Umbilical cord (tissue), 2 donors: ENCODE results near the gene WDR27. TPM values are rescaled to one million over a fixed set of nuclear protein-coding genes. Genes with fewer than 3 reads are reported as not detected.

Experiments used
- DNase-seq: peaks from one replicate; pipeline ENCODE4 v3.0.0-alpha.2; 2015; ENCODE audit warnings: low spot score
- total RNA-seq: library from RNA; depleted of rRNA; stranded (reverse); fragments of >200 nt; gene quantifications from one replicate; pipeline ENCODE4 v1.2.3, GENCODE V29; 2014; ENCODE audit warnings: low replicate concordance; ENCODE audit not compliant: insufficient read depth

Gene WDR27
- total RNA-seq, 1 donor from 2014 or later: 19.0 TPM

DNA sequence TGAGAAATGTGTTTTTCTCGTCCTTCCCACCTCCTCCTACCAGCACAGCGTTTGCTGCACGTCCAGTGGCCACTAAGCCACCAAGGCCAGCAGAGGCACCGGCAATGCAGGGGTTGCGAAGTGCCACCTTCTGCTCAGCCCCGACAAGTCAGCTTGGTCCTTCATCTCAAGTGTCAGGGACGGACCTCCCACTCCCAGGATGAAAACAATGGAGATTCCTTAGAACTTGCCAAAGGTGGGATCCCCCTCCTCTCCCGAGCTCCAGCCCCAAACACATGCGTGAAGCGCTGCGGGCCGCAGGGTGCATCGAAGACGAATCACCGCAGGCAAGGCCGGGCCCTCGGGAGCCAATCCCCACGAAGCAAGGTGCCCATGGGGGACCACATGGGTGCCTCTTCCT is 60.8 kb downstream of the WDR27 start:
- DNase-seq: no peak

GRCh38 chr6:169640351-169640852 is 61.4 kb downstream of the WDR27 start:
- DNase-seq: peak; percentile 47

DNA sequence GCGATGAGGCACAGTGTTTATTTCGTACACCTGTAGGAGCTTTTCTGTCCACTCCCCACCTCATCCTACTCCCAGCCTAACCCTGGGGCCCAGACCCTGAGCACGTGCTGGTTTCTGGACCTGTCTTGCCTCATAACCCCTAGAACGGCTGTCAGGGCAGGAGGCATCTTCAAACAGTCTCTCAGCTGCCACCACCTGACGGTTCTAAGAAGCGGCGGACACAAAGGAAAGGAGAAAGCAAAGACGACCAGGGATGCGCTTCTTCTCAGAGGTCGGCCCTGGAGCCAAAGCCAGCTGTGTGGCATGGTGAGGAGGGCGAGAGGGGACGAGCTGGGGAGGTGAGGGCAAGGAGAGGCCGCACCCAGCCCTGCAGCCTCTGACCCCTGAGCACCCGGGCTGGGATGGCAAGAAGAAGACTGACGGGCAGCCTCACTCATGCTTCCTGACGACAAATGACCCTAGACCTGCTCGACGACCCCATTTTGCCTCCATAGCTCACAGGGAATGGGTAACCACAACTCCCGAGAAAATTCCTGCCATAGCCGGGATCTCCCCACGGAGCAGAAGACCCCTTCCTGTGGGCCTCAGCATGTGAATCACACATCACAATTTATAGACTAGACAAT is 62.1 kb downstream of the WDR27 start:
- DNase-seq: peak; percentile 10

DNA sequence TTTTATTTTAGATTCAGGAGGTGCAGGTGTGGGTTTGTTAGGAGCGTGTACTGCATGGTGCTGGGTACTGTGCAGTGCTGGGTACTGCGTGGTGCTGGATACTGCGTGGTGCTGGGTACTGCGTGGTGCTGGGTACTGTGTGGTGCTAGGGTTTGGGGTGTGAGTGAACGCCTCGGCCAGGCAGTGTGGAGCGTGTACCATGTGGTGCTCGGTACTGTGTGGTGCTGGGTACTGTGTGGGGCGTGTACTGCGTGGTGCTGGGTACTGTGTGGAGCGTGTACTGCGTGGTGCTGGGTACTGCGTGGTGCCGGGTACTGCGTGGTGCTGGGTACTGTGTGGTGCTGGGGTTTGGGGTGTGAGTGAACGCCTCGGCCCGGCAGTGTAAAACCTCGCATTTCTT is 62.9 kb downstream of the WDR27 start:
- no peak for DNase-seq

DNA sequence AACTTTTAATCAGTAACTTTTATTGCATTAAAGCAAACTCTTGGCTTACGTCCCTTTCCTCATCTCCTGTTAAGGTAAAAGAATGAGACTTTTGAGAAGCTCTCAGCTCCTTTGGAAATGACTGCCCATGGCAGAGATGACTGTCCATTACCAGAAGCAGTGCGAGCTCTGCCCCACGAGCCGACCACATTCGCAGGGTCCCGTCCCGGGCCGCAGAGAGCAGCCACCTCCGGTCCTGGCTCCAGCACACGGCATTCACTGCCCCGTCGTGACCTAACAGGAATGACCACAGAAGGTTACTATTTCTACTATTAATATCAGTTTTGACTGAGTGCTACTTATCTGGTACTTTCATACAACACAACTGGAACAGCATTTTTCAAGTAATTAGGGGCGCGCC is 63.4 kb downstream of the WDR27 start:
- DNase-seq: no peak

GRCh38 chr6:169635345-169635744 is 66.5 kb downstream of the WDR27 start:
- no peak for DNase-seq

DNA sequence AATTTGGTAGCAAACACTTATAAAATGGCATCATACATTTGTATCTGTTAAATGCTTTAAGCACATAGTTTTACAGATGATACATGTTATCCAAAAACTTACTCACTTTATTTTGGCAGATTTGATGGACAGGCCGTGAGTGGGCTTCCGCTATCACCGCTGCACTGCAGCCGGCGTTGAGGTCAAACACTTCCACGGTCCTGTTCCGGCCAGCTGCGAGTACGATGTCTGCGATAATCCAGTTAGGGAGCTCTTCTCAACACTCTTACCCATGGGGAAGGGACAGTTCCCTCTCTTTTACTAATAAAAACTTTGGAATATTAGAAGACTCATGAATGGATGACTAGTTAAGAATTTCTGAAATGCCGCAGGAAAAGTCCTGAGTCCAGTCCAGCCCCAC is 69.0 kb downstream of the WDR27 start:
- DNase-seq: no peak

DNA sequence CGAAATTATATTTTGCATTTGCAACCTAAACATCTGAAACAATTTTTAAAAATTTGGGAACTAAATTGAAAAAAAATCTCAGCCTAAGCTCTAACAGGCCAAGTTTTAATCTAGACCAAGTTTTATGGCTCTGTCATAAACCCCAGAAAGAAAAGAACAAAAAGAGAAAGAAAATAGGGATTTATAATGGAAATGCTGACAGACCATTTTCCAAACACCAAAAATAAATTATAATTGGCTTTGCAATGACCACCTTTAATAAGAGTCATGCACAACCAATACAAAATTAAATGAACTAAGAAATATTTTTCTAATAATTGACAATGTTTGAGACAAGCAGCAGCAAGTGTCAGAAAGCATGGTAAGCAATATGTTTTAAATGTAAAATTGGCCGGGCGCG is 72.6 kb downstream of the WDR27 start:
- DNase-seq: no peak

DNA sequence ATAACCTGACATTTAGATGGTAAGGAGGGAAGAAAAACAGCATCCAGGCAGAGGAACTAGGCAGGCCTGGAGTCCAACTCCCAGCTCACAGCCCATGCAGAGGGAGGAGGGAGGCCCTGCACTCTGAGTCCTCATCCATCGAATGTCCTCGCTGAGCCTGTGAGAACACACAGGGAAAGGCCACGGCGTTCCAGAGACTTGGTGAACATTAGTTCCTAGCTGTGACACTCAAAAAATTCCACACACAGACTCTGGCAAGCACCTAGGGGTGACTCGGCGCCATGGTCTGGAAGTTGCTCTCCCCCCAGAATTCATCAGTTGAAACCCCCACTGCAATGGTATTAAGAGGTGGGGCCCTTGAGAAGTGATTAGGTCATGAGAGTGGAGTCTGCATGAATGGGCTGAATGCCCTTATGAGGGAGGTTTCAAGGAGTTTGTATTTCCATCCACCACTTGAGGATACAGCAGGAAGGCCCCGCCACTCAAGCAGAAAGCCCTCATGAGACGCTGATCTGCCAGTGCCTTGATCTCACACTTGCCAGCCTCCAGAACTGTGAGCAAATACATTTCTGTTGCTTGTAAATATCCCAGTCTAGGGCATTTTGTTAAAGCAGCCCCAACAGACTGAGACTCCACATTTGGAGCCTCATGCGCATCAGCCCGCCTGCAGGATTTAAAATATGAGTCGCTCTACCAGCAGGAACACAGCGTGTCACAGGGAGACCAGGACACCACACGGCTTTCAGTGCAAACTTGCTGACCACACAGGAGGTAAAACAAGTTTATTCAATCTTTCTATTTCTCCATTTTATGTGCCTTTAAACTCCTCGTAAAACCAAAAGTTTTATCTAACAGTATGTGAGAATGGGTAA is 73.9 kb downstream of the WDR27 start:
- DNase-seq: no peak

- DNase-seq: no peak
These were observed 75.2 kb downstream of the WDR27 start for GRCh38 chr6:169626649-169627048.

- DNase-seq: no peak
These were observed 75.7 kb downstream of the WDR27 start for GRCh38 chr6:169626169-169626568.

- DNase-seq: no peak
These were observed 76.5 kb downstream of the WDR27 start for GRCh38 chr6:169625376-169625775.

- DNase-seq: no peak
These were observed 77.0 kb downstream of the WDR27 start for GRCh38 chr6:169624785-169625184.

DNA sequence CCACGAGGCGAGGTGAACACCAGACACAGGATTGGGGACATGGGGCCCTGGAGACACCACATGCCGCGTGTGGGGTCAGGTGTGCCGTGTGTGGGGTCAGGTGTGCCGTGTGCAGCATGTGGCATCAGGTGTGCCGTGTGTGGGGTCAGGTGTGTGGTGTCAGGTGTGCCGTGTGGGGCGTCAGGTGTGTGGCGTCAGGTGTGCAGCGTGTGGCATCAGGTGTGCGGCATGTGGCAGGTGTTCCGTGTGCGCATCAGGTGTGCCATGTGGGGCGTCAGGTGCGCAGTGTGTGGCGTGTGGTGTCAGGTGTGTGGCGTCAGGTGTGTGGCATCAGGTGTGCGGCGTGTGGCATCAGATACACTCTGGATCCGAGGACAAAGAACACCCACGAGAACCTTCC is 77.9 kb downstream of the WDR27 start:
- no peak for DNase-seq

GRCh38 chr6:169623343-169623742 is 78.5 kb downstream of the WDR27 start:
- DNase-seq: no peak

DNA sequence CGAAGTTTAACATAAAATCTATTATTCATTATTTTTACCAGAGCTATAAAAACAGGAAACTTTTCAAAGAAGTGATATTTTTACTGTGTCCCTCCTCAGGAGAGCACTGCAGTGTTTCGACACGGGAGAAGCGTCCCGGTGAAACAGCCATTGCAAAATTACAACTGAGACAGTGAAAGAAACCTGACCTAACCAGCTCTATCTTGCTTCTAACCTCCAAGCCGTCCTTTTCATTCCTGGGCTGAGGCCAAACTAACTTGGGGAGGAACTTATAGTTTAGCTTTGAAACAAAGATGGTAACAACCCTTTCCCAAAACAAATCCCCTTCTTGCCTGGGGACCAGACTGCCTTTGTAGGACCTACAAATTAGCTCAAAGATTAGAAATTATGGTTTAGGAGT is 79.2 kb downstream of the WDR27 start:
- peak; percentile 15 for DNase-seq

DNA sequence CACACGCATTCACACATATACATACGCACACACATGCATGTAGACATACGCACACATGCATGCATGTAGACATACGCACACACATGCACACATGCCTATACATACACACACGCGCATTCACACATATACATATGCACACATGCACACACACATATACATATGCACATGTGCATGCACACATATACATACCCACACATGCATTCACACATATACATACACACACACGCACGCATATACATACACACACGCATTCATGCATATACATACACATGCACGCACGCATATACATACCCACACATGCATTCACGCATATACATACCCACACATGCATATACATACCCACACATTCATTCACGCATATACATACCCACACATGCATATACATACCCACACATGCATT is 80.5 kb downstream of the WDR27 start:
- no peak for DNase-seq

DNA sequence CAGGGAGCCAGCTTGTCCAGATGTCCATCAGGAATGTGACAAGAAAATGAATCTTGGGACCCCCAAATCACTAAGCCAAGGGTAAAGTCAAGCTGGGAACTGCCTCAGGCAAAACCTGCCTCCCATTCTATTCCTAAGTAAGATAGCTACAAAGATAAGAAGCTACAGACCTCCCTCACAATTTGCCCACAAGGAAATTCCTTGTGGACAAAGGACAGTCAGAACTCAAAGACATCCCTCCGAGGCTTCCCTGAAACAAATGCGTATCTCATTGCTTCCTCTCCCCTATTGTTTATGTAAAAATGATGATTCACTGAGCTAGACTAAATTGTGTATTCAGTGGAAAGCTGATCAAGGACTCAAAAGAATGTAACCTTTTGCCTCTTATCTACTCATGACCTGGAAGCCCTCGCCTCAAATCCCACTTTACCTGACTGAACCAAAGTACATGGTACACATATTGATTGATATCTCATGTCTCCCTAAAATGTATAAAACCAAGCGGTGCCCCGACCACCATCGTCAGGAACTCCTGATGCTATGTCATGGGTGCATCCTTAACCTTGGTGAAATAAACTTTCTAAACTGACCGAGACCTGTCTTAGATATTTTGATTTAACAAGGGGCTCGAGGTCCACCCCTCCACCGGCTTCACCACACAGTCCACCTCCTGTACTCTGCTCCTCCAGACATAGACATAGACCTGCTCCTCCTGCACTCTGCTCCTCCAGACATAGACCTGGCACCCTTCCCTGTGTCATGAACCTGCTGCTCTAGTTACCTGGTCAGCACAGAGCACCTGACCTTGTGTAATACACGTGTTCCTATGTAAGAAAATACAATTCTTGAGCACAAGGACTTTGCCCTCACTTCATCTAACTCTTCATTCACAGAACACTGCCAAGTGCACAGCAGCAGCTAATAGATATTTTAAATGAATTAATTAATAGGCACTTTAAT is 81.4 kb downstream of the WDR27 start:
- no peak for DNase-seq

DNA sequence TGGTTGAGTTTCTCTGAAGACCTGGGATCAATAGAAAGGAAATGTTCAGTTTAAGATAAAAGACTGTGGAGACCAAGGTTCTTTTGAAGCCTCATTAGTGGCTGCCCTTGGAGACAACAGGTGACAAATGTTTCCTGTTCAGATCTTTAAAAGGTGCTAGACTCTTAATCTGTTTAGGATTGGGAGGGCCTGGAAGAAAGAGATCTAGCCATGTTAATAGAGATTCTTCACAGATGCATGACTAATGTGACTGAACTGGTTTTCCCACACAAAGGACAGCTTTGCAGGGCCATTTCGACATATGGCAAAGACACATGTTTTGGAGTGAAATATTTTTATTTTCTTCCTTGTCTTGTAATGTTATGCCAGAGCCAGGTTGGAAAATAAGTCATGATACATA is 82.2 kb downstream of the WDR27 start:
- DNase-seq: peak; percentile 29

DNA sequence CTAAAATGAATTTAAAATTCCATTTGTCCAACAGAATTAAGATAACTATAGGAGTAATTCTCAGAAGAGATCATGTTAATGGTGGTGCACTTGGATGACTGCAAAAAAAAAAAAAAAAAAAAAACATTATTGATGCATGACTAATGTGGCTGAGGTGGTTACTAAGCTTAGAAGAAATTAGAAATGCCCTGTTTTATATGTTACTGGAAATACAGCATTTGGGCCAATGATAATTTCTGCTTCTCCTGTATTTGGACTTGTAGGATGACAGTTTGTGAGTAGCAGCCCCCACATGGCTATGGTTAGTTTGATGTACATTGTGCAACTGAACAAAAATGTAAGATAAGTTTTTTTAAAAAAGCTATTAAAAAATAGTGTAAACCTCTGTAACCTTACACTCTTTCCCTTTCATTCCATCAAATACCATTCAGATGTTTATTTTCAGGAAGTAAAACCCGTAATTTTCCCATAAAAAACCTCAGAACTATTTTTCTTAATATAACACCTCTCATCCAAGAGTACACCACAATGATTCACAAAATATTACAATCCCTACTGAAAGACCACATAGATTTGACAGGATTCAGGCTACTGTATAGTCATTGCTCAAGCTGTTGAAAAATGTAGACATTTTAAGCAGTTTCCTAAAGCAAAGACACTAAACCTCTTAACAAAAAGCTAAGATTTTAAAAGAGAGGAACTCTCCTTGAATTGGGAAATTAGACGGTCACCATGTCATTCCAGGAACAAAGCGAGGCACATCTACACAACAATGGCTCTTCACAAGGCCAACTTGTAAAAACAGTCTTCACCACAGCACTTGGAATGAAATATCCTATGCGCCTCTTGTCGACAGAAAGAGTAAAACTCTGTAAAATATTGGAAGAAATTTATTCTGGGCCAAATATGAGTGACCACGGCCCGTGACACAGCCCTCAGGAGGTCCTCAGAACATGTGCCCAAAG is 83.0 kb downstream of the WDR27 start:
- peak; percentile 29 for DNase-seq

GRCh38 chr6:169617562-169617961 is 84.3 kb downstream of the WDR27 start:
- DNase-seq: no peak
